T-helper 17 cell (primary cell): ENCODE measurements around the gene PTBP3. TPM values are rescaled to one million over a fixed set of nuclear protein-coding genes. Genes with fewer than 3 reads are reported as not detected.

Experiments used
- ATAC-seq: fragments of 150-1000 bp; cut with Tn5 transposase; 2 replicates; pipeline ENCODE4 v1.10.0; 2021; ENCODE audit warnings: mild to moderate bottlenecking, moderate library complexity
- DNase-seq, 3 donors: peaks; one replicate each; pipeline versions ENCODE4 v3.0.0 to v3.0.0-alpha.2; 2020 to 2021
- H3K9me3 ChIP-seq: one replicate; pipeline ENCODE4 v1.7.0; 2013; ENCODE audit warnings: low read length, mild to moderate bottlenecking; ENCODE audit not compliant: control insufficient read depth, poor library complexity, severe bottlenecking
- H3K27ac Mint-ChIP-seq: one replicate; pipeline ENCODE4 v1.8.0; 2022; ENCODE audit warnings: mild to moderate bottlenecking, moderate library complexity, mixed read lengths
- H3K27me3 Mint-ChIP-seq: one replicate; pipeline ENCODE4 v1.8.0; 2022; ENCODE audit warnings: mixed read lengths
- H3K36me3 Mint-ChIP-seq: one replicate; pipeline ENCODE4 v1.8.0; 2022; ENCODE audit warnings: low read depth, mixed read lengths
- H3K4me1 Mint-ChIP-seq: one replicate; pipeline ENCODE4 v1.8.0; 2022; ENCODE audit warnings: mild to moderate bottlenecking, mixed read lengths
- H3K4me3 Mint-ChIP-seq: one replicate; pipeline ENCODE4 v1.8.0; 2022; ENCODE audit warnings: mild to moderate bottlenecking, moderate library complexity, mixed read lengths
- total RNA-seq, 4 donors: library from RNA in 2 of 4; stranded (reverse) in 2 of 4; gene quantifications; one replicate each; pipeline ENCODE4 v1.2.3 and lab custom pipeline; 2022 to 2026

The PTBP3 gene
- total RNA-seq, 2 donors from 2014 or later: 132 to 140 TPM

- Mint-ChIP-seq H3K4me1 (peaks cover 59% of the 10 kb centered on the region), H3K27me3 (no peaks in the 10 kb centered on the region), H3K4me3 (no peak overlapping the region), H3K27ac (no peak overlapping the region), H3K36me3 (no peaks in the 10 kb centered on the region)
- ATAC-seq (no peak), DNase-seq (no peak)
- no peaks in the 10 kb centered on the region for H3K9me3 ChIP-seq
Measured at GRCh38 chr9:112170968-112171367, 162.5 kb downstream of the PTBP3 start.

- H3K9me3 ChIP-seq: no peaks in the 10 kb centered on the region
- no peak for DNase-seq
- Mint-ChIP-seq H3K27me3 (no peaks in the 10 kb centered on the region), H3K27ac (no peak overlapping the region), H3K4me3 (no peak overlapping the region), H3K4me1 (peaks cover 58% of the 10 kb centered on the region), H3K36me3 (no peaks in the 10 kb centered on the region)
- no peak for ATAC-seq
Measured at GRCh38 chr9:112170235-112170634, 163.2 kb downstream of the PTBP3 start.

GRCh38 chr9:112169368-112169767 lies 164.1 kb downstream of the PTBP3 start:
- no peak overlapping the region for H3K4me3 Mint-ChIP-seq

GRCh38 chr9:112168197-112168596 lies 165.2 kb downstream of the PTBP3 start:
- H3K27ac Mint-ChIP-seq: peak overlapping the region; percentile 62
- no peak overlapping the region for H3K4me3 Mint-ChIP-seq
- no peak for DNase-seq

More at GRCh38 chr9:112169368-112169767, 164.1 kb downstream of the PTBP3 start:
- ATAC-seq: no peak
- Mint-ChIP-seq H3K4me1 (peaks cover 56% of the 10 kb centered on the region), H3K27me3 (no peaks in the 10 kb centered on the region), H3K27ac (peak overlapping the region; percentile 72), H3K36me3 (no peaks in the 10 kb centered on the region)
- no peaks in the 10 kb centered on the region for H3K9me3 ChIP-seq
- DNase-seq: no peak

More at GRCh38 chr9:112168197-112168596, 165.2 kb downstream of the PTBP3 start:
- peaks cover 46% of the 10 kb centered on the region for H3K4me1 Mint-ChIP-seq
- H3K27me3 Mint-ChIP-seq: no peaks in the 10 kb centered on the region
- peak; percentile 41 for ATAC-seq
- no peaks in the 10 kb centered on the region for H3K9me3 ChIP-seq
- H3K36me3 Mint-ChIP-seq: no peaks in the 10 kb centered on the region

Other genes with a start within 250 kb of the PTBP3 start
- gene SUSD1, start 158.3 kb downstream of the PTBP3 start, total RNA-seq: 10 to 100 TPM; 11.8 to 23.7 TPM
- 10 to 100 TPM in 1 of 2 donors, 1 to 10 TPM in 1; 7.9 to 10.1 TPM for gene HSDL2, start 46.5 kb upstream of the PTBP3 start, total RNA-seq
- 1 to 10 TPM; 2.1 to 2.8 TPM for gene KIAA1958, start 153.2 kb upstream of the PTBP3 start, total RNA-seq